Ovary (tissue), 3 donors: ENCODE measurements around the gene PTPRK.

ENCODE experiments used
- CTCF ChIP-seq, 3 donors: fragments of 450-650 bp in 2 of 3; fragments of 200-600 bp in 1 of 3; IDR thresholded peaks; one replicate each; pipeline versions ENCODE4 v1.5.1 to v1.8.0; 2016 to 2022; ENCODE audit warnings: antibody characterized with exemption in 3 of 3, mild to moderate bottlenecking in 1 of 3
- EP300 ChIP-seq: sonication (generic); formaldehyde crosslinking; IDR thresholded peaks from one replicate; pipeline ENCODE4 v1.6.1; 2017; ENCODE audit warnings: antibody characterized with exemption
- POLR2A ChIP-seq: fragments of 450-650 bp; IDR thresholded peaks from one replicate; pipeline ENCODE4 v1.6.1; 2017; ENCODE audit warnings: antibody characterized with exemption, mild to moderate bottlenecking, moderate library complexity
- donor health status: DM: no; HTN: no; CAD: no.

- TF ChIP-seq CTCF (IDR thresholded peaks at IDR 0.05): peak in 2 of 3 donors; percentile 23 to 39
- no peak for TF ChIP-seq POLR2A
- no peak for TF ChIP-seq EP300
These were observed 150.3 kb downstream of the PTPRK start for GRCh38 chr6:128370072-128370471.
